Upper lobe of right lung (tissue), 1 donor: ENCODE results near the gene B3GAT1. TPM values are rescaled to one million over a fixed set of nuclear protein-coding genes. Genes with fewer than 3 reads are reported as not detected.

Experiments used
- ATAC-seq: fragments of 200-7000 bp; cut with Tn5 transposase; one replicate; pipeline ENCODE4 v1.9.1; 2020; ENCODE audit warnings: mild to moderate bottlenecking, moderate library complexity
- DNase-seq: peaks from one replicate; pipeline ENCODE4 v3.0.0-alpha.2; 2020
- H3K27ac ChIP-seq: fragments of 200-600 bp; one replicate; pipeline ENCODE4 v1.8.0; 2022
- H3K27me3 ChIP-seq: fragments of 200-600 bp; one replicate; pipeline ENCODE4 v1.8.0; 2022; ENCODE audit warnings: mild to moderate bottlenecking
- H3K36me3 ChIP-seq: fragments of 200-600 bp; one replicate; pipeline ENCODE4 v1.8.0; 2022
- H3K4me1 ChIP-seq: fragments of 200-600 bp; one replicate; pipeline ENCODE4 v1.8.0; 2022
- H3K4me3 ChIP-seq: fragments of 200-600 bp; one replicate; pipeline ENCODE4 v1.8.0; 2022; ENCODE audit warnings: mild to moderate bottlenecking
- H3K9me3 ChIP-seq: fragments of 200-600 bp; one replicate; pipeline ENCODE4 v1.8.0; 2022
- CTCF ChIP-seq: fragments of 200-600 bp; IDR thresholded peaks from one replicate; pipeline ENCODE4 v1.8.0; 2022; ENCODE audit warnings: antibody characterized with exemption
- intact Hi-C: fragments of 100-400 bp; cut with DNase I; formaldehyde crosslinking; loops from one replicate; pipeline ENCODE4 v1.11.0; 2022
- total RNA-seq: library from RNA; stranded (reverse); fragmentation: NEBNext Ultra II Directional; extraction: Animal tissue kit (Norgen Biotek cat#: 25700); gene quantifications from one replicate; pipeline ENCODE4 v1.2.1, GENCODE V29; 2021
- donor health status: DM: no; HTN: yes; CAD: no; lungs with severe emphysema.

The B3GAT1 gene
- total RNA-seq, 1 donor from 2014 or later, result 1.2 TPM

GRCh38 chr11:134401825-134402809 is 9.9 kb downstream of the B3GAT1 start:
- ATAC-seq, result no peak
- Histone ChIP-seq H3K36me3 (no peaks in the 10 kb centered on the region), H3K27me3 (peaks cover 22% of the 10 kb centered on the region), H3K4me1 (no peaks in the 10 kb centered on the region), H3K27ac (no peak overlapping the region), H3K9me3 (no peaks in the 10 kb centered on the region), H3K4me3 (no peak overlapping the region)
- no peak for DNase-seq
- intact Hi-C loops, result no loop called here
- no peak for TF ChIP-seq CTCF

GRCh38 chr11:134399996-134400395 is 12.0 kb downstream of the B3GAT1 start:
- intact Hi-C loops, result no loop called here
- Histone ChIP-seq H3K4me3 (no peak overlapping the region), H3K9me3 (no peaks in the 10 kb centered on the region), H3K27me3 (peaks cover 10% of the 10 kb centered on the region), H3K4me1 (no peaks in the 10 kb centered on the region), H3K36me3 (no peaks in the 10 kb centered on the region), H3K27ac (no peak overlapping the region)
- DNase-seq (no peak), ATAC-seq (no peak)
- no peak for TF ChIP-seq CTCF

GRCh38 chr11:134399293-134399654 is 12.8 kb downstream of the B3GAT1 start:
- peaks cover 10% of the 10 kb centered on the region for H3K27me3 ChIP-seq
- intact Hi-C loops, result no loop called here
- H3K4me3 ChIP-seq, result no peak overlapping the region
- DNase-seq, result no peak
- no peaks in the 10 kb centered on the region for H3K9me3 ChIP-seq
- H3K27ac ChIP-seq, result no peak overlapping the region
- H3K36me3 ChIP-seq, result no peaks in the 10 kb centered on the region
- H3K4me1 ChIP-seq, result no peaks in the 10 kb centered on the region
- ATAC-seq, result no peak
- no peak for TF ChIP-seq CTCF

GRCh38 chr11:134398644-134399292 is 13.3 kb downstream of the B3GAT1 start:
- TF ChIP-seq CTCF, result no peak
- Histone ChIP-seq H3K4me1 (no peaks in the 10 kb centered on the region), H3K27me3 (peaks cover 10% of the 10 kb centered on the region), H3K27ac (no peak overlapping the region), H3K36me3 (no peaks in the 10 kb centered on the region), H3K4me3 (no peak overlapping the region), H3K9me3 (no peaks in the 10 kb centered on the region)
- no peak for ATAC-seq
- no peak for DNase-seq
- intact Hi-C loops, result no loop called here

GRCh38 chr11:134398079-134398444 is 14.0 kb downstream of the B3GAT1 start:
- H3K36me3 ChIP-seq, result no peaks in the 10 kb centered on the region
- H3K9me3 ChIP-seq, result no peaks in the 10 kb centered on the region
- H3K27me3 ChIP-seq, result peaks cover 10% of the 10 kb centered on the region
- no peaks in the 10 kb centered on the region for H3K4me1 ChIP-seq
- H3K27ac ChIP-seq, result no peak overlapping the region
- no peak for TF ChIP-seq CTCF
- intact Hi-C loops, result no loop called here
- ATAC-seq (peak; percentile 49), DNase-seq (no peak)
- H3K4me3 ChIP-seq, result no peak overlapping the region
